ENCODE measurements around the gene AFF3.
A peak's percentile ranks its signal among the peaks of the same experiment; 100 is the strongest.

AFF3 gene

GRCh38 chr2:99660616-99661406 is 481.6 kb downstream of the AFF3 start:
- DNase-seq (ENCODE audit: low read depth, low spot score) = no peak
- H3K4me3 ChIP-seq (ENCODE audit: low read length) = no peak overlapping the region

DNA sequence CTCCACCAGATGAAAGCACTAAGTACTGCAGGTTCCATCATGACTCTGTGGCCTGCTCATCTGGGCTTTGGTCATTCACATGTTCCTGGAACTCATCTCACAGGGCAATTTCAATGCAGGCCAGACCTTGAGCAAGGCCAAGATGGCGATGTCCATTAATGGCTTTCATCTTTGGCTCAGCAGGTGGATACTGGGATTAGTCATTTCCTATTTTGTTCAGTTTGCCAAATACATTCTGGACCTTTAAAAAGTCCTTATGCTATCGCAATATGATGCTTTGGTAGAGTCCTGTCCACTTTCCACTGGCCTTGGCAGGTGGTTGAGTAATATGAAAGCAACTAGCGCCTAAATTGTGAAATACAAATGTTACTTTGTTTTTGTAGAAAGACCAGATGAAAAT is 482.5 kb downstream of the AFF3 start:
- H3K4me3 ChIP-seq (ENCODE audit: low read length) = no peak overlapping the region
- no peak for DNase-seq (ENCODE audit: low read depth, low spot score)

DNA sequence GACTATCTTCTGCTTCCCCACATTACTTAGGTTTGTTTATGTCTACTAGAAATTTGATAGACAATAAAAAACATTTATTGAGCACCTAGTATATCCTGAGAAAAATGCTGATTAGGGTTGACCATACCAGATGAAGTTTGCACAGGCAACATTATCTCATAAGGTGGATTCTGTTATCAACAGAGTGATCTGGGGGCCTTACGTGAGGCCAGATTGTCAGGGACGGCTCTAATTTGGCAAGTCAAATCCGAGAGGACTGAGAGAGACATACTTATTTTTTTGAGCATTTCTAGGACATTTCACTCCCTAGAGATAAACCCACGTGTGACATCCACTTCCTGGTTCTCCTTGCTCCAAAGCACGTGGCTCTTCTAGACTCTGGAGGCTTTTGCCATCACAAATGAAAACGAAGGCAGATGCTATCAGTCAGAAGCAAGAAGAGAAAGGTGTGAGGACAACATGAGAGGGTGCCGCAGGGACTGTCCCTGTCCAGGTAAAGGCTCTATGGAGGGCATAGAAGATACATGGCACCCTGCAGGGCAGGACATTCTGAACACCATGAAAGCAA is 484.6 kb downstream of the AFF3 start:
- no peak for DNase-seq (ENCODE audit: low read depth, low spot score)
- H3K4me3 ChIP-seq (ENCODE audit: low read length) = no peak overlapping the region

DNA sequence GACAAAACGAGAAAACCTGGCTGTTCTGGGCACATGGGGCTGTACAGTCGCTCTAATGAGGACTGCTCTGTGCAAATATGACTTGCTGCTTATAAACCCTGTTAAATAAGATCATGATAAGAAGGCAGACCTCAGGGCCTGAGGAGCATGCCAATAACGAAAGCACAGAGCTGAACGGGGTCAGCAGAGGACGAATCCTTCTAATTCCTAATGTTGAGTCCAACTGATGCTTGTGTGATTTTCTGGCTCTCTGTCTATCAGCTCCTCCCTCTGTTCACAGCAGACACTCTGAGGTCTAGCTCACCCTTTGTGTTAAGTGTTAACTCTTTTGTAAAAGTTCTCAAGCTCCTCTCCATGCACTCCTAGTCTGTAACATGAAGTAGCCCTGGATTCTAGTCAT is 485.4 kb downstream of the AFF3 start:
- no peak overlapping the region for H3K4me3 ChIP-seq (ENCODE audit: low read length)
- no peak for DNase-seq (ENCODE audit: low read depth, low spot score)

GRCh38 chr2:99653433-99653832 is 489.0 kb downstream of the AFF3 start:
- H3K4me3 ChIP-seq (ENCODE audit: low read length) = no peak overlapping the region
- DNase-seq (ENCODE audit: low read depth, low spot score) = no peak

DNA sequence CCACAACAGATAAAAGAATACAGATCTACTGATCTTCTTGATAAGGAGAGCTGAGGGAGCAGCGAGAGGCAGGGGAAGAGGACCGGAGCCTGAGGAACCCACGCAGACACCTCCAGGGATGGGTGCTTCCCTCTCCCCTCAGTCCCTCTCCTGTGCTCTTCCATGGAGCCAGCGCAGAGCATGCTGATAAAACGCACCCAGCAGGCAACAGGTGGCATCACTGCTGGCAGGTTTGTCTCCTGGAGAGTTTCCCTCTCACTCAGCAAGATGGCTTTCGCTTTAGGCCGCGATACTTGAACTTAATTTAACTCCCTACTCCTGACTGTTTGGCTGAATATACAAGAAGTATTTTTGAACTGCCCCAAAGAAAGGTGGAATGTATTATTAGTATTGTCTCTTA is 489.5 kb downstream of the AFF3 start:
- no peak for DNase-seq (ENCODE audit: low read depth, low spot score)
- no peak overlapping the region for H3K4me3 ChIP-seq (ENCODE audit: low read length)

GRCh38 chr2:99651930-99652670 is 490.3 kb downstream of the AFF3 start:
- no peak for DNase-seq (ENCODE audit: low read depth, low spot score)

GRCh38 chr2:99648906-99649789 is 493.2 kb downstream of the AFF3 start:
- H3K4me3 ChIP-seq (ENCODE audit: low read length) = no peak overlapping the region
- no peak for DNase-seq (ENCODE audit: low read depth, low spot score)

More at GRCh38 chr2:99651930-99652670, 490.3 kb downstream of the AFF3 start:
- H3K4me3 ChIP-seq (ENCODE audit: low read length) = no peak overlapping the region

DNA sequence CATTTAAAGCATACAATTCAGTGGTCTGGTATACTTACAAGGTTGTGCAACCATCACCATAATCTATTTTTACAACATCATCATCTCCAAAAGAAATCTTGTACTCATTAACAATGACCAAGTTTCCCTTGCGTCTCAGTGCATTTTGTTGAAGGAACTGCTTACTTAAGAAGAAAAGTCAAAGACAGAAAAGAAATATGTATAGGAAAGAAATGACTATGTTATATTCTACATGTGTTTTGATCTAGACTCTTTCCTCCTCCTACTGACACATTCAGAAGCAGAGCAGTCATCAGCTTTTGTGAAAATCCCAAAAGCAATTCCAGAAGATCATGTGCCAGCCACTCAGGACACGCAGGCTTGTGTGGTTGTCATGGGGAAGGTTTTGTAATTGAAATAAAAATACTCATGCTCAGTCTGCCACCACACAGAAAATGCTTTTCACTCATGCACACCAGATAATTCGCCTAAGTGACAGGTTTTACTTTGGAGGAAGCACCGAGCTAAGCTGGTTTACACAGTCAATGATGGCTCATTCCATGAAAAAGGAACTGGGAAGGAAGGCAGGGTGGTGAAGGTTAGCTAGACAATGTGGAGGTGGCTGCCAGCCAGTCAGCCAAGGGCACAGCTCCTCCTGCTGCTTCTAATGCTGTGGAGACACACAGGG is 494.1 kb downstream of the AFF3 start:
- H3K4me3 ChIP-seq (ENCODE audit: low read length) = no peak overlapping the region
- no peak for DNase-seq (ENCODE audit: low read depth, low spot score)

DNA sequence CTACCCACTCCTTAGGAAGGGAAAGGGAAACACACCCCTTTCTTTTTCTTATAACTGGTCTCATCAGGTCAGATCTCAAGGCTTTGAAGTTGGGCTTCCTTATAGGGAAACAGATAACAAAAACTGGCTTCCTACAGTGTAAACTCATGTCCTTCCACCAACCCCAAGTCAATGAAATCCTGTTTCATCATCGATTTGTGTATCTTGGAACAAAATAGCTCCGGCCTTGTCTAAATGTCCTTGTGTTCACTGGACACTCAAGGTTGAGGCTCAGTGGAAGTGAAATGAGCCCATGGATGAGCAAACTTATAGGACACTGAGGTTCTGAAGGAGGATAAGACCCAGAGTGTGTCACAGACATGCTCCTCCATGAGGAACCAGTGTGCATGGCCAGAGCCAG is 496.4 kb downstream of the AFF3 start:
- H3K4me3 ChIP-seq (ENCODE audit: low read length) = no peak overlapping the region
- no peak for DNase-seq (ENCODE audit: low read depth, low spot score)

- H3K4me3 ChIP-seq (ENCODE audit: low read length) = no peak overlapping the region
- DNase-seq (ENCODE audit: low read depth, low spot score) = no peak
These were observed 498.0 kb downstream of the AFF3 start for GRCh38 chr2:99644419-99644787.

DNA sequence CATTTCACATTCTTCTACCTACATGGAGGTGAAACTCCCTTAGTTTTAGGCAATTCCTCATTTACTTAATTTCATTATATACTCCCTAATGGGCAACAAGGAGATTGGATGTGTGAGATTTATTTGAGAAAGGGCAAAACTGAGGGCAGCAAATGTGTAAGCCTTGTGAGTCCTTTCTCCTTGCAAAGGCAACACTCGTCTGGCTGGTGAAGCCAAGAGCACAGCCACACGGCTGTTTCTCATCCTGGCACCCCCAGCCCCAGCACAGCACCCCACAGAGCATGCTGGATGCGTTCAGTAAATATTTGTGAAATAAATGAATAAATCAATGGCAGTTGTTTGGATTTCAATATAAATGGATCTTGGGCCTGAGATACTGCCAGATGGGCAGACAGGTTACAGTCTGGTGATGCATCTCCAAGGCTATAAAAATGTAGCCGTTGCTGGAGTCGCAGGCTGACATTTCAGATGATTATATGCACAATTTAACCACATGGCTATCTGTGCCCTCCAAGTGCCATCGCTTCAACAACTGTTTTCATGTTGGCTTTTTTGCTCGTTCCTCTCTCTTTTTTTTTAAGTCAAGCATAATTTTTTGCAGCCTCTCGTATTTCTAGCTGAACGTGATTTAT is 498.5 kb downstream of the AFF3 start:
- no peak for DNase-seq (ENCODE audit: low read depth, low spot score)

GRCh38 chr2:99641999-99642398 is 500.4 kb downstream of the AFF3 start:
- H3K4me3 ChIP-seq (ENCODE audit: low read length) = no peak overlapping the region
- no peak for DNase-seq (ENCODE audit: low read depth, low spot score)

More for the DNA sequence above, 498.5 kb downstream of the AFF3 start:
- no peak overlapping the region for H3K4me3 ChIP-seq (ENCODE audit: low read length)

DNA sequence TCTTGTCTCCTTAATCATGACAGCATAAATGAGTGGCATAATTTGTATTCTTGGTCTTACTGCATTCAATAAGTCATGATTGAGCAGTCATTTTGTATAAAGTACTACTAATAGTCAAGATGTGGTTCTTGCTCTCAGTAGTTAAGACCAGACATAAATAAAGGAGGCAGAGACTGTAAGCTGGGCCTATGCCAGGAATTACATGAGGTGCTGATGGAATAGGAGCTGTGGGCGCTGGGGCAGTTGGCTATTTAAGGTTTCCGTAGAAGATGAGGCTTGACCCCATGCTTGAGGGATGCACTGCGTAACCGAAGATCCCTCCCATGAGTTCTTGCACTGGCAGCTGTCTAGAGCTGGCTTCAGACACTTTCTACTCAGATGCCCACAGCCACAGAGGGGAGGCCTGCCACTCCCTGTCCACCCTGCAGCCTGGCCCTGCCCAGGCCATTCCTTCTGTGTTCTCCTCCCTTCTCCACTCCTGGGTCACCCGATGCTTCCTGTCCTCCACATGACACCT is 501.7 kb downstream of the AFF3 start:
- H3K4me3 ChIP-seq (ENCODE audit: low read length) = no peak overlapping the region
- no peak for DNase-seq (ENCODE audit: low read depth, low spot score)

DNA sequence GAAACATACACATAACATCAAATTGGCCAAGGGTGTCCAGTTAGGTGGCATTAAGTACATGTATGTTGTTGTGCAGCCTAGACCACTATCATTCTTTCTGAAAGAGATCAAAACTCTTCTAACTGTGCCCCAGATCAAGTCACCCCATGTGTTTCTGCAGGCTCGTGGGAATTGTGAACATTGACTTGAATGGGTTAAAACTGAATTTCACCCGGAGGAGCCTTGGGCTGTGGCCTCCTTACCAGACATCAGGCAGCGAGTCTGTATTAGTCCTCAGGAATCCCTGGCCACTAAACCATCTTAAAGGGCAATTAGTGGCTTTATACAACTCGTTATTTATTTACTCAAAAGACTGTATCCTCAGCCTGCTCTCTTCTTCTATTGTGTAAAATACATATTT is 503.6 kb downstream of the AFF3 start:
- no peak for DNase-seq (ENCODE audit: low read depth, low spot score)
- no peak overlapping the region for H3K4me3 ChIP-seq (ENCODE audit: low read length)

DNA sequence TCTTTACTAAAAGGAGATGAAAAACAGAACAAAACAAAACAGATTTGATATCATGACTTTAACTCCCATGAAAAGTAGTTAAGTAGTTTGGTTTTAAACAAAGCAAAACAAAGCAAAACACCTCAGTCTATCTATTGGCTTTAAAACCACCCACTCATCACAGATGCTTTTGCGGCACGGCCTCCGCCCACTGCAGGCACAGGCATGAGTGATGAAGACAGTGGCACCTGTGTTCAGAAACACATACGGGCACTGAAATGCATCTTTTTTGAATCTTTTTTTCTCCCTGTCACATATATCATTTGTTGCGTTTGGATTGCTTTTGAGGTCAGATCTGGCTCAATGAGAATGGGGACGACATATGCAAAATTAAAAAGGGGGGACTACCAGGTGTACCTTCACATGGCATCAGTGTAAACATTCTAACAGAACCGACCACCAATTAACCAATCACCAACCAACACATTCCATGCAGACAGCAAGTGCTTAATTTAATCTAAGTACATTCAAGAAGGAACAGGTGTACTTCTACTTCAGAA is 505.2 kb downstream of the AFF3 start:
- H3K4me3 ChIP-seq (ENCODE audit: low read length) = no peak overlapping the region
- peak; percentile 10 for DNase-seq (ENCODE audit: low read depth, low spot score)

DNA sequence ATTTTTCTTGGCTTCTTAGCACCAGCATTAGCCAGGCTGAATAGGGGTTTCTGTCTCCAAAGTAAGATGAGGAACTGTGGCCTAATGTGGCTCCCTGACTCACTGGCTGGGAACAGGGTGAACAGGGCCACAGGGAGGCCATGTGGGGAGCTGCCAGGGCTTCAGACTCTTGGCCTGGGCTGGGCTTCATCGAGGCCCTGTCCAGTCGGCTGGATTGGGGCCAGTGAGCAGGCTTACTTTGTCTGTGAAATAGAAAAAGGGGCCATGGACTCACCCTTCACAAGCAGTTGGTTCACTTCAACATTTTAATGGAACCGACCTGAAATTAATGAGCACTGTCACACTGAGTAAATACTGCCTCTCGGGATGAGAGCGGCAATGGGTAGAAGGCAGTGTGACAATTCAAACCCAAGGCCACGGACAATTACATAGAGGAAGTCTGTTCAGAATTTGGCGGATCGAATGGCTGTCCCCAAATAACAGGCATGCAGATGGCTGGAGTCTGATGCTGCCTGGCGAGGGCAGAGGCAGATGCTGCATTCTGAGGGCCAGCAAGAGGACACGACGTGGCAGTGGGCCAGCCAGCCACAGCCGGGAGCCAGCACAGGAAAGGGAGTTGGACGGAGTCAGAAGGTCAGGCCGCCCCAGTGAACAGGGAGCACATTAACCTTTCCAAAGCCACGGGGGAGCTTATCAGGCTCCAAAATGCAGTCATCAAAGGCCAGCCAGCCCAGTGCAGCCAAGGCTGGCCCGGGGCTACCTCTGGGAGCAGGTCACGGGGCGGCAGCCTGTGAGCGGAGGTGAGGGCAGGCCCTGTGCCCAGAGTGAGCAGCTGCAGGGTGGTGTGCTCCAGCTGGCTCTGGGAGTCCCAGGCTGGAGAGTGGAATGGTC is 506.0 kb downstream of the AFF3 start:
- DNase-seq (ENCODE audit: low read depth, low spot score) = no peak
- H3K4me3 ChIP-seq (ENCODE audit: low read length) = no peak overlapping the region
